Adrenal gland (tissue), 12 donors: ENCODE results near the gene MYMK. TPM values are rescaled to one million over a fixed set of nuclear protein-coding genes. Genes with fewer than 3 reads are reported as not detected.

Experiments
- DNase-seq, 7 donors: peaks; one replicate each; pipeline ENCODE4 v3.0.0-alpha.2; 2019 to 2020
- H3K27ac ChIP-seq, 5 donors: fragments of 200-600 bp; sonication (generic) in 4 of 5; 1 replicate in 3 of 5; 2 replicates in 2 of 5; pipeline versions ENCODE4 v1.5.1 to v1.8.0; 2016 to 2020; ENCODE audit warnings: mild to moderate bottlenecking in 1 of 5
- H3K27me3 ChIP-seq: fragments of 200-600 bp; 2 replicates; pipeline ENCODE4 v1.8.0; 2021
- H3K36me3 ChIP-seq, 2 donors: fragments of 200-600 bp; replicated peaks in 1 of 2; 1 replicate in 1 of 2; 2 replicates in 1 of 2; pipeline versions ENCODE4 v1.5.1 to v1.8.0; 2018 to 2022
- H3K4me1 ChIP-seq, 2 donors: fragments of 200-600 bp; replicated peaks in 1 of 2; 1 replicate in 1 of 2; 2 replicates in 1 of 2; pipeline versions ENCODE4 v1.5.1 to v1.8.0; 2018 to 2021
- H3K4me3 ChIP-seq, 4 donors: fragments of 200-600 bp; sonication (generic) in 3 of 4; one replicate each; pipeline ENCODE4 v1.5.1; 2016 to 2018
- H3K9me3 ChIP-seq, 3 donors: fragments of 200-600 bp; sonication (generic) in 1 of 3; replicated peaks in 1 of 3; 1 replicate in 2 of 3; 2 replicates in 1 of 3; pipeline versions ENCODE4 v1.5.1 to v1.8.0; 2016 to 2021
- POLR2A ChIP-seq, 2 donors: fragments of 450-650 bp; IDR thresholded peaks; one replicate each; pipeline ENCODE4 v1.6.1; 2017; ENCODE audit warnings: antibody characterized with exemption in 2 of 2, mild to moderate bottlenecking in 2 of 2, moderate library complexity in 1 of 2
- WGBS, 4 donors: extraction: QIAGEN DNeasy Blood & Tissue Kit in 2 of 4; methylation state at CpG; one replicate each; pipeline versions ENCODE4 v1.1.5 to v1.1.7; 2013 to 2017; 5-methylcytosine and 5-hydroxymethylcytosine counted together
- intact Hi-C, 2 donors: fragments of 100-400 bp; cut with DNase I; formaldehyde crosslinking; loops; one replicate each; pipeline versions ENCODE4 v1.14.1 to v1.15.0; 2022 to 2023
- polyA plus RNA-seq, 3 donors: library from polyadenylated mRNA; stranded (reverse); fragments of 200-250 nt in 2 of 3; fragments of 350-450 nt in 1 of 3; fragmentation: Illumina TruSeq in 1 of 3; extraction: RNeasy Lipid Tissue Mini Kit (QIAGEN cat#74804) in 1 of 3; gene quantifications; one replicate each; pipeline ENCODE4 v1.2.3, GENCODE V29; 2013 to 2014
- total RNA-seq, 9 donors: library from RNA; depleted of rRNA in 4 of 9; stranded (reverse); fragments of >200 nt in 4 of 9; fragments of 120-200 nt in 1 of 9; fragmentation: NEBNext Ultra II Directional in 1 of 9; extraction: Animal tissue kit (Norgen Biotek cat#: 25700) in 1 of 9; gene quantifications; one replicate each; pipeline versions ENCODE4 v1.1.0 to v1.2.4, GENCODE V29; 2013 to 2023
- TF ChIP-seq, protein P1 (sequence below), 6 experiments: fragments of 450-650 bp in 4 of 6; fragments of 200-600 bp in 2 of 6; sonication (generic) in 1 of 6; IDR thresholded peaks; 1 replicate in 5 of 6; 2 replicates in 1 of 6; pipeline versions ENCODE4 v1.5.1 to v1.8.0; 2016 to 2021; ENCODE audit warnings: antibody characterized with exemption in 6 of 6, mild to moderate bottlenecking in 2 of 6, moderate library complexity in 1 of 6
- donor health status: healthy with polysubstance abuse.
- donor health status: Bipolar disorder and iron deficiency.
- donor health status: DM: yes; HTN: yes; CAD: no.
- donor health status: DM: no; HTN: no; CAD: no.
- donor health status: DM: no; HTN: no; CAD: no.
- donor health status: DM: yes; HTN: yes; CAD: no.

Gene MYMK
- total and polyA plus RNA-seq, 12 donors = not detected

DNA sequence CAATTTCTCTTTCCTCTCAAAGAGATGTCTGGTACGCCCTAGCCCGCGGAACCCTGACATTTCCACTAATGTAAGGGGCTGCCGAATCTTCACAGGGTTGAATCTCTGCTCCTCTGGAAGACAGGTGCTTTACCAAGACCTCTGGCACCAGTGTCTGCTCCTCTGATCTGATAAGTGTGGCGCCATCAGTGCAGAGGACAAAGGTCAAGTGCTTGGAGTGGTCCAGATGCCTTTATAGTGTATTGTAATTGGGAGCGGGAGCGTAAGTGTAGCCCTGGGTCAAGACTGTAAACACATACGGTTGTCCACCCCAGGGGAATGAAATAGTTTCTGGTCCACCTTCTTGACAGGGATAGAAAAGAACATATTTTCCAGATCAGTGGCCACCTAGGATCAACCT lies 27.5 kb upstream of the MYMK start:
- peaks cover 0 to 28% of the 10 kb centered on the region in 2 donors for H3K36me3 ChIP-seq
- H3K27ac ChIP-seq = no peak overlapping the region
- WGBS, 4 donors = 87 to 93% (median 91%) methylated on average over 8 of the region's 8 CpGs
- H3K27me3 ChIP-seq = no peaks in the 10 kb centered on the region
- no peak overlapping the region for H3K4me3 ChIP-seq
- no peak for DNase-seq
- no peak for TF ChIP-seq POLR2A (IDR thresholded peaks at IDR 0.05)
- TF ChIP-seq, protein P1, sequence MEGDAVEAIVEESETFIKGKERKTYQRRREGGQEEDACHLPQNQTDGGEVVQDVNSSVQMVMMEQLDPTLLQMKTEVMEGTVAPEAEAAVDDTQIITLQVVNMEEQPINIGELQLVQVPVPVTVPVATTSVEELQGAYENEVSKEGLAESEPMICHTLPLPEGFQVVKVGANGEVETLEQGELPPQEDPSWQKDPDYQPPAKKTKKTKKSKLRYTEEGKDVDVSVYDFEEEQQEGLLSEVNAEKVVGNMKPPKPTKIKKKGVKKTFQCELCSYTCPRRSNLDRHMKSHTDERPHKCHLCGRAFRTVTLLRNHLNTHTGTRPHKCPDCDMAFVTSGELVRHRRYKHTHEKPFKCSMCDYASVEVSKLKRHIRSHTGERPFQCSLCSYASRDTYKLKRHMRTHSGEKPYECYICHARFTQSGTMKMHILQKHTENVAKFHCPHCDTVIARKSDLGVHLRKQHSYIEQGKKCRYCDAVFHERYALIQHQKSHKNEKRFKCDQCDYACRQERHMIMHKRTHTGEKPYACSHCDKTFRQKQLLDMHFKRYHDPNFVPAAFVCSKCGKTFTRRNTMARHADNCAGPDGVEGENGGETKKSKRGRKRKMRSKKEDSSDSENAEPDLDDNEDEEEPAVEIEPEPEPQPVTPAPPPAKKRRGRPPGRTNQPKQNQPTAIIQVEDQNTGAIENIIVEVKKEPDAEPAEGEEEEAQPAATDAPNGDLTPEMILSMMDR (IDR thresholded peaks at IDR 0.05) = no peak
- H3K4me1 ChIP-seq = peaks cover 0 to 2% of the 10 kb centered on the region in 2 donors
- no peaks in the 10 kb centered on the region for H3K9me3 ChIP-seq
- intact Hi-C loops = no loop called here

DNA sequence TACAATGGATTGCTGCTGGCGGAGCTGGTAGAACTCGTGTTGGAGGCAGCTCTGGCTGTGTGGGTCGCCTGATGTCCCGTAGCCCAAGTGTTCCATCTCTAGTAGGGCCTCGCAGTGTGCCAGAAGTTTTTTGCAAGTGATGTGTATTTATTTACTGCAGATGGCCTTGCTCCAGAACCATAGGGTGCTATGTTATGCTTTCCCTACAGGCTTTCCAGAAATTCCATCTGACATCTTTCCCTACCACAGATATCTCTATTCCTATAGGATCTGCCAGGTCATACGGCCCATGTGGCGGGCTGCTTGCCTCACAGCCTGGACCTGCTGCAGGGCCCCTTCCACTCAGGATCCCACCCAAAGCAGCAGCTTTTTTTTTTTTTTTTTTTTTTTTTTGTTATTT lies 26.7 kb upstream of the MYMK start:
- TF ChIP-seq POLR2A (IDR thresholded peaks at IDR 0.05) = no peak
- TF ChIP-seq, protein P1 (IDR thresholded peaks at IDR 0.05) = no peak
- H3K27ac ChIP-seq = no peak overlapping the region
- intact Hi-C loops = no loop called here
- WGBS, 4 donors = 80 to 93% (median 84%) methylated on average over 3 to 7 of the region's 7 CpGs
- no peaks in the 10 kb centered on the region for H3K9me3 ChIP-seq
- peaks cover 0 to 28% of the 10 kb centered on the region in 2 donors for H3K36me3 ChIP-seq
- DNase-seq = no peak
- no peaks in the 10 kb centered on the region for H3K4me1 ChIP-seq
- no peaks in the 10 kb centered on the region for H3K27me3 ChIP-seq
- H3K4me3 ChIP-seq = no peak overlapping the region

DNA sequence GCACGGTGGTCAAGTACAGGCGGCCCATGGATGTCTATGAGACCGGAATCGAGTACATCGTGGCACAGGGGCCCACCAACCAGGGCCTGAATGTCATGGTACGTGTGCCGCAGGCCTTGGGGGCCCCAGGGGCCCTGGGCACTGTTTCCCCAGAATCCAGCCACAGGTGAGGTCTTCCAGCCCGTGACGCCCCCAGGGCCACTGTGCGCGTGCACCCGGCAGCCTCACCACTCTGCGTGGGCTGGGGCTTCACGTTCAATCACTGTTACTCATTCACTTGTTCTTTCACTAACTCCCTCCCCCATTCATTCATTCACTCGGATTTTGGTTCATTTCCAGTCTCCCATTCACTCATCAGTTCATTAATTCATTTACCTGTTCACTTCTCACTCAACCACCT lies 22.4 kb upstream of the MYMK start:
- H3K36me3 ChIP-seq = peaks cover 0 to 9% of the 10 kb centered on the region in 2 donors

DNA sequence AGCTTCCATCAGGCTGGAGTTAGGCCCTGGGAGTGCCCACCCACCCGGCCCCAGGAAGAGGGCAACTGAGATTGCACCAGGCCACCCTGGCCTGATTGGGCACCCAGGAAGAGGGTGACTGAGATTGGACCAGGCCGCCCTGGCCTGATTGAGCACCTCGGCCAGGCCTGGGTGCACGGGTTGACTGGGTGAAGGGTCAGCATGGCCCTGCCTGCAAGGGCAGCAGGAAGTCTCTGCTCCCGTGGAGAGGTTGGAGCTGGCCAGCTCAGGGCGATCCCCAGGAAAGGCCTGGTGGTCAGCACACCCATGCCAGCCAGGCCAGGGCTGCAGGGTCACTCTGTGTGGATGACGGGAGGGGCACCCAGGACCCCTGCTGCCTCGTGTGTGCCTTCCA lies 21.5 kb upstream of the MYMK start:
- no peak overlapping the region for H3K4me3 ChIP-seq
- H3K9me3 ChIP-seq = no peaks in the 10 kb centered on the region
- intact Hi-C loops = no loop called here
- peak overlapping the region in 3 of 5 donors; percentile 21 to 89 (median 62) for H3K27ac ChIP-seq
- peaks cover 11 to 17% of the 10 kb centered on the region in 2 donors for H3K4me1 ChIP-seq
- no peak for DNase-seq
- TF ChIP-seq, protein P1 (IDR thresholded peaks at IDR 0.05) = no peak
- TF ChIP-seq POLR2A (IDR thresholded peaks at IDR 0.05) = no peak
- WGBS, 4 donors = 56 to 72% (median 64%) methylated on average over 1 to 8 of the region's 8 CpGs
- peaks cover 0 to 17% of the 10 kb centered on the region in 2 donors for H3K36me3 ChIP-seq
- H3K27me3 ChIP-seq = no peaks in the 10 kb centered on the region

More for the DNA sequence above, 22.4 kb upstream of the MYMK start:
- no peaks in the 10 kb centered on the region for H3K9me3 ChIP-seq
- TF ChIP-seq POLR2A (IDR thresholded peaks at IDR 0.05) = no peak
- TF ChIP-seq, protein P1 (IDR thresholded peaks at IDR 0.05) = no peak
- no peak for DNase-seq
- no peaks in the 10 kb centered on the region for H3K27me3 ChIP-seq
- H3K4me3 ChIP-seq = no peak overlapping the region
- intact Hi-C loops = no loop called here
- WGBS, 4 donors = 80 to 86% (median 84%) methylated on average over 10 to 15 of the region's 15 CpGs
- peak overlapping the region in 2 of 5 donors; percentile 21 to 89 for H3K27ac ChIP-seq
- H3K4me1 ChIP-seq = peaks cover 11 to 17% of the 10 kb centered on the region in 2 donors
